Measurements from ENCODE around the gene MUSTN1.

Gene MUSTN1

DNA sequence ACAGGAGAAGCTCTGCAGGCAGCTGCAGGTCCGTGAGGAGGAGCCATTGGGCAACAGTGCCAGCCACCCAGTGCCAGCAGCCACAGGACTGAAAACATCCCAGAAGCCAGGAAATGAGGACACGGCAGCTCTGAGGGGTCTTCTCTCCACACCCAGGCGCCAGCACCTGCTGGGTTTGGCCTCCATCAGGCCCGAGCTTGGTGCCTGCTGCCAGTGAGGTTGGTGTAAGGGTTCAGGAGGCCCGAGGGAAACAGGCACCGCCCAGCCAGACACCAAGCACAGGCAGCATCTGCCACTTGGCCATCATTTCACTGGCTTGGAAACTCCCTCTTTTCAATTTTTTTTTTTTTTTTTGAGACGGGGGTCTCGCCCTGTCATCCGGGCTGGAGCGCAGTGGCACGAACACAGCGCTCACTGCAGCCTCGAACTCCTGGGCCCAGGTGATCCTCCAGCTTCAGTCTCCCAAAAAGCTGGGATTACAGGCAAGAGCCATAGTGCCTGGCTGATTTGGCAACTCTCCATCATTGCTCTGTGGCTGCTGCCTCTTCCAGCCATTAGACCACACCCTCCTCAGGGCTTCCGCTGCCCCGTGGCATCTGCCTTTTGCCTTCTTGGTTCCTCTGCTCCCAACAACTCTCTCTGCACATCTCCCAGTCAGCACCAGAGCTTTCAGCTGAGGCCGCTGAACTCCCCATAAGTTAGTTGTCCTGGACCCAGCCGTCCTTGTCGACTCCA lies 41.7 kb downstream of the MUSTN1 start:
- Histone ChIP-seq H3K79me2 (ENCODE audit: insufficient read depth, low read length) (no peaks in the 10 kb centered on the region), H3K4me3 (ENCODE audit: low read length, poor library complexity, severe bottlenecking) (no peak overlapping the region), H4K20me1 (ENCODE audit: insufficient read depth, low read length, poor library complexity, severe bottlenecking) (no peaks in the 10 kb centered on the region), H3K4me1 (ENCODE audit: insufficient read depth, low read length, poor library complexity, severe bottlenecking) (no peaks in the 10 kb centered on the region), H3K9ac (ENCODE audit: low read depth, low read length, poor library complexity, severe bottlenecking) (no peak overlapping the region), H3K36me3 (ENCODE audit: insufficient read depth, low read length) (no peaks in the 10 kb centered on the region), H3K9me3 (ENCODE audit: insufficient read depth, low read depth, low read length) (no peaks in the 10 kb centered on the region), H3F3A (ENCODE audit: low read depth) (no peaks in the 10 kb centered on the region), H3K4me2 (ENCODE audit: low read depth, low read length, poor library complexity, severe bottlenecking) (no peak overlapping the region), H3K27me3 (ENCODE audit: insufficient read depth, low read length, poor library complexity, severe bottlenecking) (no peaks in the 10 kb centered on the region), H3K9me2 (replicated peaks; ENCODE audit: low read depth, low read length) (no peaks in the 10 kb centered on the region), H2AFZ (ENCODE audit: low read length) (no peak overlapping the region)
- TF ChIP-seq, protein P1, sequence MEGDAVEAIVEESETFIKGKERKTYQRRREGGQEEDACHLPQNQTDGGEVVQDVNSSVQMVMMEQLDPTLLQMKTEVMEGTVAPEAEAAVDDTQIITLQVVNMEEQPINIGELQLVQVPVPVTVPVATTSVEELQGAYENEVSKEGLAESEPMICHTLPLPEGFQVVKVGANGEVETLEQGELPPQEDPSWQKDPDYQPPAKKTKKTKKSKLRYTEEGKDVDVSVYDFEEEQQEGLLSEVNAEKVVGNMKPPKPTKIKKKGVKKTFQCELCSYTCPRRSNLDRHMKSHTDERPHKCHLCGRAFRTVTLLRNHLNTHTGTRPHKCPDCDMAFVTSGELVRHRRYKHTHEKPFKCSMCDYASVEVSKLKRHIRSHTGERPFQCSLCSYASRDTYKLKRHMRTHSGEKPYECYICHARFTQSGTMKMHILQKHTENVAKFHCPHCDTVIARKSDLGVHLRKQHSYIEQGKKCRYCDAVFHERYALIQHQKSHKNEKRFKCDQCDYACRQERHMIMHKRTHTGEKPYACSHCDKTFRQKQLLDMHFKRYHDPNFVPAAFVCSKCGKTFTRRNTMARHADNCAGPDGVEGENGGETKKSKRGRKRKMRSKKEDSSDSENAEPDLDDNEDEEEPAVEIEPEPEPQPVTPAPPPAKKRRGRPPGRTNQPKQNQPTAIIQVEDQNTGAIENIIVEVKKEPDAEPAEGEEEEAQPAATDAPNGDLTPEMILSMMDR (conservative IDR thresholded peaks at IDR 0.05; ENCODE audit: low read length) = no peak
- no peak for TF ChIP-seq EZH2phosphoT487 (IDR thresholded peaks at IDR 0.05; ENCODE audit: borderline replicate concordance)

DNA sequence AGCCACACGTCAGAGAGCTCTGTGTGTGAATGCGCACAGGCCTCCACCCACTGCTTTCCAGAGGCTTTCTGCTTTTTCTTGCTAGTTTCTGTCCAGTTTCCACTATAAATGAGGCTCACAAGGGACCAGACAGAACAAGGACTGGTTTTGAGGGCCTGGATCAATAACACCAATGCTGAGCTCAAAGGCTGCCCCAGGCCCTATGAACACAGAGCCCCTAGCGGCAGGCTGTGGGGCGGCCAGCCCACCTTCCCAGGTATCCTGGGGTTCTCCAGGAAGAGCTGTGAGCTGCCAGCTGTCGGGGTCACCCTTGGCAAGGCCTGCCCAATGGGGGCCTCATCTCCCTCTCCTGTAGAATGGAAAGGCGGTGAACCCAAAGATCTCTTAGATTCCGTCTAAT lies 42.4 kb downstream of the MUSTN1 start:
- no peaks in the 10 kb centered on the region for H3K79me2 ChIP-seq (ENCODE audit: insufficient read depth, low read length)
- no peaks in the 10 kb centered on the region for H3F3A ChIP-seq (ENCODE audit: low read depth)
- H3K9ac ChIP-seq (ENCODE audit: low read depth, low read length, poor library complexity, severe bottlenecking) = no peak overlapping the region
- no peaks in the 10 kb centered on the region for H3K9me2 ChIP-seq (replicated peaks; ENCODE audit: low read depth, low read length)
- no peak overlapping the region for H2AFZ ChIP-seq (ENCODE audit: low read length)
- H3K4me1 ChIP-seq (ENCODE audit: insufficient read depth, low read length, poor library complexity, severe bottlenecking) = no peaks in the 10 kb centered on the region
- H3K36me3 ChIP-seq (ENCODE audit: insufficient read depth, low read length) = no peaks in the 10 kb centered on the region
- no peaks in the 10 kb centered on the region for H4K20me1 ChIP-seq (ENCODE audit: insufficient read depth, low read length, poor library complexity, severe bottlenecking)
- no peaks in the 10 kb centered on the region for H3K9me3 ChIP-seq (ENCODE audit: insufficient read depth, low read depth, low read length)
- H3K27me3 ChIP-seq (ENCODE audit: insufficient read depth, low read length, poor library complexity, severe bottlenecking) = no peaks in the 10 kb centered on the region
- TF ChIP-seq, protein P1 (conservative IDR thresholded peaks at IDR 0.05; ENCODE audit: low read length) = no peak
- no peak for TF ChIP-seq EZH2phosphoT487 (IDR thresholded peaks at IDR 0.05; ENCODE audit: borderline replicate concordance)
- no peak overlapping the region for H3K4me3 ChIP-seq (ENCODE audit: low read length, poor library complexity, severe bottlenecking)
- H3K4me2 ChIP-seq (ENCODE audit: low read depth, low read length, poor library complexity, severe bottlenecking) = no peak overlapping the region

DNA sequence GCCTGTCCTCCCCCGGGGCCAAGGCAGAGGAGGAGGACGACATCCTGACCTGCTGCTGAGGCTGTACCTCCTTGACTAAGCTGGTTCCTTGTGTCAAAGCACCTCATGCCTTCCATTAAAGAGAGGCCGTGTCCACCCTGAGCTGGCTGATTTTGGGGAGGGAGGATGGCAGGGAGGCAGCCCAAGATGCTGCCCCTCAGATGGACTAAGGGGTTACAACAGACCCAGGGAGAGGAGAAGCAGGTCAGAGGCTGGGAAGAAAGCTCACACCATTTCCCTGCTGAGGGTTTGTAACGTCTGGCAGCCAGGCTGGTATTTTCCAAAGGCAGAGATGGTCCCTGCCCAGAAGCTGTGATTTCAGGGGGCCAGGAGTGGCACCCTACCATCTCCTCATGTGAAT lies 42.9 kb downstream of the MUSTN1 start:
- Histone ChIP-seq H3K36me3 (ENCODE audit: insufficient read depth, low read length) (no peaks in the 10 kb centered on the region), H3K27me3 (ENCODE audit: insufficient read depth, low read length, poor library complexity, severe bottlenecking) (no peaks in the 10 kb centered on the region), H3K9ac (ENCODE audit: low read depth, low read length, poor library complexity, severe bottlenecking) (no peak overlapping the region)

More for the DNA sequence above, 42.9 kb downstream of the MUSTN1 start:
- no peaks in the 10 kb centered on the region for H3F3A ChIP-seq (ENCODE audit: low read depth)
- no peaks in the 10 kb centered on the region for H3K9me2 ChIP-seq (replicated peaks; ENCODE audit: low read depth, low read length)
- H3K4me1 ChIP-seq (ENCODE audit: insufficient read depth, low read length, poor library complexity, severe bottlenecking) = no peaks in the 10 kb centered on the region
- no peaks in the 10 kb centered on the region for H4K20me1 ChIP-seq (ENCODE audit: insufficient read depth, low read length, poor library complexity, severe bottlenecking)
- no peaks in the 10 kb centered on the region for H3K9me3 ChIP-seq (ENCODE audit: insufficient read depth, low read depth, low read length)
- TF ChIP-seq, protein P1 (conservative IDR thresholded peaks at IDR 0.05; ENCODE audit: low read length) = no peak
- no peak for TF ChIP-seq EZH2phosphoT487 (IDR thresholded peaks at IDR 0.05; ENCODE audit: borderline replicate concordance)
- no peaks in the 10 kb centered on the region for H3K79me2 ChIP-seq (ENCODE audit: insufficient read depth, low read length)
- H3K4me2 ChIP-seq (ENCODE audit: low read depth, low read length, poor library complexity, severe bottlenecking) = no peak overlapping the region
- H2AFZ ChIP-seq (ENCODE audit: low read length) = no peak overlapping the region
- no peak overlapping the region for H3K4me3 ChIP-seq (ENCODE audit: low read length, poor library complexity, severe bottlenecking)
